Right lobe of liver (tissue), 4 donors: ENCODE data around the gene MEF2A.

ENCODE experiments used
- CTCF ChIP-seq, 4 donors: fragments of 200-600 bp in 3 of 4; fragments of 450-650 bp in 1 of 4; IDR thresholded peaks; one replicate each; pipeline versions ENCODE4 v1.5.1 to v1.8.0; 2016 to 2022; ENCODE audit warnings: antibody characterized with exemption in 4 of 4, mild to moderate bottlenecking in 2 of 4
- POLR2A ChIP-seq: fragments of 450-650 bp; IDR thresholded peaks from one replicate; pipeline ENCODE4 v1.6.1; 2017; ENCODE audit warnings: antibody characterized with exemption, mild to moderate bottlenecking
- donor health status: DM: no; HTN: no; CAD: no.
- donor health status: DM: no; HTN: no; CAD: no.
- donor health status: DM: no; HTN: yes; CAD: no.

GRCh38 chr15:99518191-99518590, 47.6 kb upstream of the MEF2A start:
- TF ChIP-seq CTCF (IDR thresholded peaks at IDR 0.05) (no peak), POLR2A (no peak)
